CD4-positive, alpha-beta T cell treated with Interleukin-17A for 4 hours (primary cell): ENCODE measurements around the gene SCARF2.
"Not testable (repeated sequence)": the region's sequence is repeated elsewhere in the genome, so short reads cannot be mapped to it uniquely, and the experiment has no call there.

Experiments
- DNase-seq: peaks from one replicate; pipeline ENCODE4 v3.0.0-alpha.2; 2020; ENCODE audit warnings: mixed read lengths

The SCARF2 gene, protein sequence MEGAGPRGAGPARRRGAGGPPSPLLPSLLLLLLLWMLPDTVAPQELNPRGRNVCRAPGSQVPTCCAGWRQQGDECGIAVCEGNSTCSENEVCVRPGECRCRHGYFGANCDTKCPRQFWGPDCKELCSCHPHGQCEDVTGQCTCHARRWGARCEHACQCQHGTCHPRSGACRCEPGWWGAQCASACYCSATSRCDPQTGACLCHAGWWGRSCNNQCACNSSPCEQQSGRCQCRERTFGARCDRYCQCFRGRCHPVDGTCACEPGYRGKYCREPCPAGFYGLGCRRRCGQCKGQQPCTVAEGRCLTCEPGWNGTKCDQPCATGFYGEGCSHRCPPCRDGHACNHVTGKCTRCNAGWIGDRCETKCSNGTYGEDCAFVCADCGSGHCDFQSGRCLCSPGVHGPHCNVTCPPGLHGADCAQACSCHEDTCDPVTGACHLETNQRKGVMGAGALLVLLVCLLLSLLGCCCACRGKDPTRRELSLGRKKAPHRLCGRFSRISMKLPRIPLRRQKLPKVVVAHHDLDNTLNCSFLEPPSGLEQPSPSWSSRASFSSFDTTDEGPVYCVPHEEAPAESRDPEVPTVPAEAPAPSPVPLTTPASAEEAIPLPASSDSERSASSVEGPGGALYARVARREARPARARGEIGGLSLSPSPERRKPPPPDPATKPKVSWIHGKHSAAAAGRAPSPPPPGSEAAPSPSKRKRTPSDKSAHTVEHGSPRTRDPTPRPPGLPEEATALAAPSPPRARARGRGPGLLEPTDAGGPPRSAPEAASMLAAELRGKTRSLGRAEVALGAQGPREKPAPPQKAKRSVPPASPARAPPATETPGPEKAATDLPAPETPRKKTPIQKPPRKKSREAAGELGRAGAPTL

DNA sequence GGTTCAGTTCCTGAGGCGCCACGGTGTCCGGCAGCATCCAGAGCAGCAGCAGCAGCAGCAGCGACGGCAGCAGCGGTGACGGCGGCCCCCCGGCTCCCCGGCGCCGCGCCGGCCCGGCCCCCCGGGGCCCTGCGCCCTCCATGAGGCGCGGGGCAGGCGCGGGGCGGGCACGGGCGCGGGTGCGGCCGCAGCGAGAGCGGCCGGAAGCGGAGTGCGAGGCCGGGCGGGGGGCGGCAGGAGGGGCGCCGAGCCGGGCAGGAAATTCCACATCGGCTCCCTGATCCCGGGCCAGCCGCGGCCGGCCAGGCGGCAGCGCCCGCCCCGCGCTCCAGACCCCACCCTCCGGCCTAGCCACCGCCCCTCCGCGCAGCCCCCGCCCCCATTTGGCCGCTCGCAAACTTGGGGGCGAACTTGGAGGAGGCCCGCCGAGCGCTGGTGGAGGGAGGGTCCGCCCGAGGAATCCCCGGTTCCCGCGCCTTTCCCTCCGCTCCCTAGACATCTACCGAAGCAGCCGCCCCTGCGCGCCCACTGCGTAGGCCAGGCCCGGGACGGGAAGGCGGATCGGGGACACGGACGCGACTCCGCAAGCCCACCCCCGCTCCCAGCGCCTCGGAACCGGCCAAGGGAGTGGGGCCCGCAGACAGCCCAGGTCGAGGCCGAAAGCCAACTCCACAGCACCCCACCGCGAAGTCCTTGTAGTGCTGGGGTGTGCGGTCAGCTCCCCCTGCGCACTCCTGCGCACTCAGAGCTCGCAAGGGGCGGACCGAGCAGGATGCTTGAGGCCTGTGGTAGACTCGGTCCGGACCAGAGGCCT lies at the start of gene SCARF2:
Gene SCARF2, minus strand, starts transcription at position 213 of the 814 bp plus-strand sequence. Its CDS starts 71 bp downstream, at position 142.
- DNase-seq, result peak; percentile 18

DNA sequence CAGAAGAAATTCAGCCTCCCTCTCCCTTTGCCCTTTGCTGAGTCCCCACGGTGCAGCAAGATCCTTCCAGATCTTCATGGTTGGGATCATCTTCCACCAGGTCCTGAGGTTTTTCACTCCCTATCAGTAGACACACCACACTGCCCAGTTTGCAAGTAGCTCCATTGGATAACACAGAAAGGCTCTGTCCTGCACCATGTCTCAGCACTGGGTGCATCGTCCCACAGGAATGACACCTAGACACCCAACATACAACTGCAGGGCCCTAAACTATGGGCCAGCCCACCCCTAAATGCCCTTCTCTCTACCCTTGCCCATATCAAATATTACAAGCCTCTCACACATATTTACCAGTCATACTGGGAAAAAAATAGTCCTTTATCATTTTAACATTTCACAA lies 48.6 kb upstream of the SCARF2 start:
- DNase-seq, result no peak

DNA sequence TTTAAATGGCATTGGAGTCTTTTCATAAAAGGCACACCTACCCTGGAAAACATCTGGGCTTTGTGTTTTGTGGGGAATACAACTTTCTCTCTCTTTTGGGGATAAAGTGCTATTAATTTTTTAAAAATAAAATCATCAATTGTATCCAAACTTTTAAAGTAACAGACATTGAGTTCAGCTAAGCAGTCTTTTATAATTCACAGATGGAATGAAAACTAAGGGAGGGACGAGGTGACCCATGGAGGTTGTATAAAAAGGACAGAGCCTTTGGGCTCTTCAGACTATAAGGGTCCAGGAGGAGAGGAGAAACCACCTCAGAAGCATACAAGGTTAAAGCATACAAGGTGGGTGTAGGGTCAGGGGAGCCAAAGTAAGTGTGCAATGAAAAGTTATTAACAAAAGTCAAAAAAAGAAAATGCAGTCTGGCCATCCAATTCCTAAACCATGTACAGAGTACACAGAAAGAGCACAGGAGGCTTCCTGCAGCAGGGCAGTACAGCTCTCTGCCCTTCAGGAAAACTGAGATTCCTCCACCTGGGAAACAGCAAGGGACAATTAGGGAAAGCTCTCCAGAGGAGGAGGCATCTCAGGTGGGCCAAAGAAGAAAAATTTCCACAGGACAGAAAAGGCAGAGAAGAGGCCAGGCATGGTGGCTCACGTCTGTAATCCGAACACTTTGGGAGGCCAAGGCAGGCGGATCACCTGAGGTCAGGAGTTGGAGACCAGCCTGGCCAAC lies 47.5 kb upstream of the SCARF2 start:
- DNase-seq, result no peak

DNA sequence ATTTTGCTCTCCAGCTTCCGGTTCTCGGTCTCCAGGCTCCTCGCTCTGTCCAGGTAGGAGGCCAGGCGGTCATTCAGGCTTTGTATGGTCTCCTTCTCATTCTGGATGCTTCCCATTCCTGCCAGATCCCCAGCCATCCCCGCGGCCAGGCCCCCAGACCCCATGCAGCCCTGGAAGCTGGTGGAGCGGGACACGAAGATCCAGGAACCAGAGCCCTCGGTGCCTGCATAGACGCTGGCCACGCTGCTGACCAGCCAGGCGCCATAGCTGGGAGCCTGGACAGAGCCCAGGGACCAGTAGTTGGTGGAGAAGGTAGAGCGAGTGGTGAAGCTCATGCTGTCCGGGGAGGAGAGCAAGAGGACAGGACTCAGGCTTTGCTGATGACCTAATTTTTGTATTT lies 46.1 kb upstream of the SCARF2 start:
- DNase-seq, result no peak

DNA sequence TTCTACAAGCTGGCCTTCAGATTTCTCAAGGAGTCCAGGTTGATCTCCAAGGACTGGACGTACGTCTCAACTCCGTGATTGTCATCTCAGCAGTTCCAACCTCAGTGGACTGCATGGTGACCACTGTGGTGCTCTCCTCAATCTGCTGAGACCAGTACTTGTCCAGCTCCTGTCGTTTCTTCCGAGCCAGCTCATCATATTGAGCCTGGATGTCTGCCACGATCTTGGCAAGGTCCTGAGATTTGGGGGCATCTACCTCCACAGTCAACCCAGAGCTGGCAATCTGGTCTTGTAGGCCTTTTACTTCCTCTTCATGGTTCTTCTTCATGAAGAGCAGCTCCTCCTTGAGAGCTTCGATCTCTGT lies 45.5 kb upstream of the SCARF2 start:
- DNase-seq, result not testable (repeated sequence)

DNA sequence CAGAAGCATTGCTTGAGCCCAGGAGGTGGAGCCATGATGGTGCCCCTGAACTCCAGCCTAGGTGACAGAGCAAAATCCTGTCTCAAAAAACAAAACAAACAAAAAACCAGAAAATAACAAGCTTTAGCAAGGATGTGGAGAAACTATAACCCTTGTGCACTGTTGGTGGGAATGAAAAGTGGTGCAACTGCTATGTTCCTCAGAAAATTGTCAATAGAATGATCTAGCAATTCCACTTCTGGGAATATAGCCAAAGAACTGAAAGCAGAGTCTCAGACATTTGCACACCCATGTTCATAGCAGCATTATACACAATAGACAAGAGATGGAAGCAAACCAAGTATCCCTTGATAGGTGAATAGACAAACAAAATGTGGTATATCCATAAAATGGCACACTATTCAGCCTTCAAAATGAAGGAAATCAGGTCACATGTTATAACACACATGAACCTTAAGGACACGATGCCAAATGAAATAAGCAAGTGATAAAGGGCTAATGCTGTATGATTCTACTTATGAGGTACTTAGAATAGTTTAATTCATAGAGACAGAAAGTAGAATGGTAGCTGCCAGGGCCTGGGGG lies 42.1 kb upstream of the SCARF2 start:
- no peak for DNase-seq

DNA sequence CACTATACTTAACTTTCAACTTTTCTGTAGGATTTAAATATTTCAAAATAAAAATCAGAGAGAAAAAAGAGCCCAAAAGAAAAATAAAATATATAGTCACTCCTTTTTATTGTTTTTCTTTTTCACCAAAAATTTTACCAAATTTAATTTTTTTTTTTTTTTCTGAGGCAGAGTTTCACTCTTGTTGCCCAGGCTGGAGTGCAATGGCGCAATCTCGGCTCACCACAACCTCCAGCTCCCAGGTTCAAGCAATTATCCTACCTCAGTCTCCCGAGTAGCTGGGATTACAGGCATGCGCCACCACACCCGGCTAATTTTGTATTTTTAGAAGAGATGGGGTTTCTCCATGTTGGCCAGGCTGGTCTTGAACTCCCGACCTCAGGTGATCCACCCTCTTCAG lies 40.4 kb upstream of the SCARF2 start:
- DNase-seq, result not testable (repeated sequence)

DNA sequence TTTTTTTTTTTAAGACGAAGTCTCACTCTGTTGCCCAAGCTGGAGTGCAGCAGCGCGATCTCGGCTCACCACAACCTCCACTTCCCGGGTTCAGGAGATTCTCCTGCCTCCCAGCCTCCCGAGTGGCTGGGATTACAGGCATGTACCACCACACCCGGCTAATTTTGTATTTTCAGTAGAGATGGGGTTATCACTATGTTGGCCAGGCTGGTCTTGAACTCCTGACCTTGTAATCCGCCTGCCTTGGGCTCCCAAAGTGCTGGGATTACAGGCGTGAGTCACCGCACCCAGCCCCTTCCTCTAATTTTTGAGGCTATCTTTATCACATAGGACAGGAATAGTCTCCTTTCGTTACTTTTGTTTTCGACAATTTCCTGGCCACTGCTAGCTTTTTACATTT lies 37.9 kb upstream of the SCARF2 start:
- DNase-seq, result not testable (repeated sequence)

DNA sequence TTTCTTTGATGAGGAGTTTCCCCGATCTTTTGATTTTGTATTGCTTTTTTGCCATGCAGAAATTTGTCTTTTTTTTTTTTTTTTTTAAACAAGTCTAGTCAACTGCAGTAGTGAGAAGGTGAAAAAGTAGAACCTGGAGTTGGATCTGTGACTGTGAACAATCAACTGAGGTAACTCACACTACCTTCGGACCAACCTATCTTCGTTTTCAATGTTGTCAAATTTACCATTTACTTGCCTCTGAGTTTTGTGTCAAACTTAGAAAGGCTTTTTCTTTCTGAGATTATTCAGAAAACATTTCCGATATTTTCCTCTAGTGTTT lies 37.5 kb upstream of the SCARF2 start:
- DNase-seq, result no peak

DNA sequence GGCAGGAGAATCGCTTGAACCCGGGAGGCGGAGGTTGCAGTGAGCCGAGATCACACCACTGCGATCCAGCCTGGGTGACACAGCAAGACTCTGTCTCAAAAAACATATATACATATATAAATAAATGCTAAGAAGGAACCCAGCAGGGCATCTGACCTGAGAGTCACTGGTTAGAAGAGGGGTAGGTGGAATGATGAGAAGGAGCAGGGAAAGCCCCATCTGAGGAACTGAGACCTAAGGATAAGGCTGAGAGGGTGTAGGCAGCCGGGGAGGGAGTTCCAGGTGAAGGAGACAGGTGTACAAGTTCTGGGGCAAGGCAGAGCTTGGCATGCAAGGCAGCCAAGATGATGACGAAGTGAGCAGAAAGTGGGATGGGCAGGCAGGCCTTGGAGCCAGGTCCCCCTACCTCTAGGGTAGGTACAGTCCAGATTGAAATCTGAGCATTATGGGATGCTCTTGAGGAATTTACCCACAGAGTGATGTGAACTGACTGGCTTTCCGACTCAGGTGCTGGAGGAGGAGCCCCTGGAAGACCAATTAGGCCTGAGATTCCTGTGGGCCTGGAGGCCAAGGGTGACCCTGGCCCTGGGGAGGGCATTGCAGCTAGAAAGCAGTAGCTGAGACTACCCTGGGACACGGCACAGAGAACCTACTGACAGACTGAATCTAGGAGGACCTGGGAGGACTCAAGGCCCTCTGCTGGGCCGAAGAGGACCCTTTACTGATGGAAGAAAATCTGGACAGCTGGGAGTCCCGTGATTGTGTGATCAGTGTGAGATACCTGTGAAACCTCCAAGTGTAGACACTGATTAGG lies 35.2 kb upstream of the SCARF2 start:
- DNase-seq, result no peak

DNA sequence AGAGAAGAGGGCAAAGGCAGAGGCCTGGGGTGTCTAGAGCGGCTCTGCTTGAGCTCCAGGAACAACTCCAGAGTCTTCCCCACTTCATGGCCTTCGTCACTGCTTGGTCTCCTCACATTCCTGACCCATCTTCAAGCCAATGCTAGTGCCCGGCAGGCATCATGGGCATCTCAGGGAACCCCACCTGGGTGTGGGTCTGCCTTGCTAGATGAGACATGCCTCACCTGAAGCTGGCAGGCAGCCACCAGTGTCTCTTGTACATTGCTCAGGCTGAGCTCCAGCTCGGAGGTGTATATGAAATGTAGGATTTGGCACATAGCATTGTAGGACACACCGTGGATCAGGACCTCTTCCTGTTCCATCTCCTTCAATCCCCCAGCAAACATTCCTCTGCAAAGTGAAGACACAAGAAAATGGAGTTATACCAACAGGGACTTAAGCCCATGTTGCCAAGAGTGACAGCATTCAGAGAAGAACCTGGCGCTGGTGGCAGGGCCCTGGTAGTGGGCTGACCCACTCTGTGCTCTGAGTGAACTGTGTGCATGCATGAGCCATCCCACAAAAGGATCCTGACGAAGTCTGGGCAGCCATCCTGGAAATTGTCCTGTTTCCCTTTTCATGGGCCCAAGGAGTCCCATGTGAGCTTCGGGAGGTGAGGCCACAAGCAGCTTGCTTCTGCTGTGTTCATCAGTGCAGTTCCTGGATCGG lies 33.7 kb upstream of the SCARF2 start:
- no peak for DNase-seq

DNA sequence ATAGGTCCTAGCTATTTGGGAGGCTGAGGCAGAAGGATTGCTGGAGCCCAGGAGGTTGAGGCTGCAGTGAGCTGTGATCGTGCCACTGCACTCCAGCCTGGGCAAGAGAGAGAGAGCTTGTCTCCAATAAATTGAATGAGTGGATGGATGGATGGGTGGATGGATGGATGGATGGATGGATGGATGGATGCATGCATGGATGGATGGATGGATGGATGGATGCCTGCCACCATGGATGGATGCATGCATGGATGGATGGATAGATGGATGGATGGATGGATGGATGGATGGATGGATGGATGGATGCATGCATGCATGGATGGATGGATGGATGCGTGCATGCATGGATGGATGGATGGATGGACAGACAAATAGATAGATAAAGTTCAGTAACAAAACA lies 32.9 kb upstream of the SCARF2 start:
- not testable (repeated sequence) for DNase-seq

DNA sequence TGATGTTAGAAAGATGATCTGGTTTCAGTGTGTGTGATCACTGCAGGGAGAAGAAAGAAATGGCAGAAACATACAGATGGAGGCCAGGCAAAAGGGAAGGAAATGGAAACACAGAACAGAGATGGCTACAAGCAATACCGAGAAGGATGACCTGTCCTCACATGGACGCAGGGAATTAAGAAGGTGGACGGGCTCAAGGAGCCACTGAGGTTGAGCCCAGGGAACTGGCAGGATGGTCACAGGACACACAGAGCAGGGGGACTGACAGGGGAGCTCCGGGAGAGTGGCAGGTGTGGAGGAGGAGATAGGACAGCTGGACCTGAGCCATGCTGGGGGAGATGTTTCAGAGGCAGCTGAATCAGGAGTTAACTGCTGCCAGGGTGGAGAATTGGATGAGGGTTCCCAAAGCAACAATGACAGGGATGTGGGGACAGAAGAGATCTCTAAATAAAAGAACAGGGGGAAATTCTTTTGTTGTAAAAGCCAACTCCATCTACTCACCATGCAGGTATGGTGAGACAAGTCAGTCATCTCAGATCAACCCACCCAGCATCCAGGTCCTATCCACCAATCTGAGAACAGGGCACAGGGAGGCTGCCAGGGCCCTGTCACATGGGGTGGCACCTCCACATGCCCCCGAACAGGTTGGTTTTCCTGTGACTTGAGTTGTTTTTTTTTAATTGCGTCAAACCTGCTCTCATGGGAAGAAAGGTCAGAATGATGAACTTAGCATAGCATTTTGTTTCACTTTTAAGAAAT lies 31.7 kb upstream of the SCARF2 start:
- DNase-seq, result no peak

DNA sequence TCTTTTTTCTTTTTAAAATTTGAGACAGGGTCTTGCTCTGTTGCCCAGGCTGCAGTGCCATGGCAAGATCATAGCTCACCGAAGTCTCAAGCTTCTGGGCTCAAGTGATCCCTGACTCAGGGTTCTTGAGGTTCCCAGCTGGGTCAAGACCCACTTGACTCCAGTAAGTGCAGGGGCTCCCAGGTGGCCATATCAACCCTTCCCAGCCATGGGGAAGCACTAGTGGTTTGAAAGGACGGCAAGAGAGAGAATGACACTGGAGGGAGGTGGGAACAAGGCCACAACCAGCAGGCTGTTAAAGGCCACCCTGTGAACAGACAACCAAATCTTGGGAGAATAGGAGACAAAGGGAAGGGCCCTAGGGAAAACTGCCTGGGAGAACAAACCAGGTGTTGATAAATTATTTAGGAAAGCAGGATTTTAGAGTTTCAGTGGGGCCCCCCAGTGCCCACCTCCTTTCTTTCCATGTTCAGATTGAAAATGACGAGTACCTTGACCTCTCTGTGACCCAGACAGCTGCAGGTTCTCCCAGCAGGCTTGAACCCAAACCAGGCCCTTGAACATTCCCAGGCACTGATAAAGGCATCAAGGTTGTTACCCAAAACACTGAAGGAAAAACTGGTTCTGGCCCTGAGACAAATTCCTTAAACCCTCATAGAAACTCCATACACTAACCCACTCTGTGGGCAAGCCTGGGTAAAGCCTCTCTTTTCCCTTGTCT lies 29.2 kb upstream of the SCARF2 start:
- no peak for DNase-seq

DNA sequence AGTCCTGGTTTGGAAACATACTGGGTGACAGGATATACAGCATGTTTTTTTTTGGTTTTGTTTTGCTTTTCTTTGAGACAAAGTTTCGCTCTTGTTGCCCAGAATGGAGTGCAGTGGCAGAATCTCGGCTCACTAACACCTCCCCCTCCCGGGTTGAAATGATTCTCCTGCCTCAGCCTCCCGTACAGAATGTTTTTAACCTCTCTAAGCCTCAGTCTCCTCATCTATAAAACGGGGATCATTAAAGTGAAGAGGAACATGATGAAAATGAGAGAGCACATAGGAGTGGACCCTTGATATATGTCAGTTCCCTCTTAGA lies 28.1 kb upstream of the SCARF2 start:
- peak; percentile 33 for DNase-seq

DNA sequence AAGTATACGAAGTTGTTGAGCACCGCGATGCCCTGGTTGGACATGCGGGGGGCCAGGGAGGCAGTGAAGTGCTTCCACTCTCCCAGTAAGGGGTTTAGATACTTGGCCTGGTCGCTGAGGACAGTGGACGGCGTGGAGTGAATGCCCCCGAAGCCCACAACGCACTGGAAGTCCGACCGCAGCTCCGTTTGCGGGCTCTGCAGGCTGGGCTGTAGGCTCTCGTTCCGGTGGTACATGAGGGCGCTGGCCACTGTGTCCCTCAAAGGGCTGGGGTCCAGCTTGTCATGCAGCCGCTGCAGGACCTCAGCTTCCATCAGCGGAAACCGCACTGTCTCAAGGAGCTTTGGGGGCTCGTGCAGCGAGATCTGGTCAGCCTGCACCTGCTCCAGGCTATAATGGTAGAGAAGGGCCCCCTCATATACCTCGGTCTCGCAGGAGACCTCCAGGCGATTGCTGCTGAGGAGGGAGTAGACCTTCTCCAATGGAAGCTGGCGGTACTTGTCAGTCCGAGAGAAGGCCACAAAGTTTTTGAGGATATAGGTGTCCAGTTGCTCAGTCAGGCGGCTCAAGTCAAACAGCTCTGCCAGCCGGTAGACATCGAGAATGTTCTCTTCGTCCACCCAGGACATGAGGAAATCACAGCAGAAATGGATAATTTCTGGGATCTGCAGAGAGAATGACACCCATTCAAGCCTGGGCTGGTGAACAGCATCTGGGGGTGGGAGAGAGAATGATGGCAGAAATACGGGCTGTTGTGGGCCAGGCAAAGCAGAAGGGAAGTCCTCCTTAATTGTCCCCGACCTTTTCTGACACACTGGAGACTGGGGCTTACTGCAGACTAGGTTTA lies 27.5 kb upstream of the SCARF2 start:
- DNase-seq, result no peak

DNA sequence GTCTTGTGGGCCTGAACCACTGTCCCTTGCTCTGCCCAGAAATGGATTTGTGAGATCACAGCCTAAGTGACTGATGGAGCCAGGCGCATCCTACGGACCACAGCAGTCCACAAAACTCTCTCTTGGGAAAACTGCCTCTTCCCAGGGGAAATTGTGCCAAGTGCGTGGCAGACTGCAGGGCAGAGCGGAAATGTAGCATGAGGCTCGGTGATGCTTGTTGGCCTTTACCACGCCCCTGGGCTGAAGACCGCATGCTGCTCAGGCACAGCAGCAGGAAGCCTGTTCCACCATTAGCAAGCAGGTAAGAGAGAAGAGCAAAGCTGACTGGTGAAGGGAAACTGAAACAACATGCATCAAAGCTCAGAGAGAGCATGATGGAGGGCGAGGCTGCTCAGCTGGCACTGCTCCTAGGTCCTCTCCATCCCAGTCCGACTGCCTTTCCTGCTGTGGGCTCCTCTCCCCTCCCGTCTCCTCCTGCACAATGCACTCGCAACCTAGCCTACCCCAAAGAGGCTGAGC lies 26.5 kb upstream of the SCARF2 start:
- peak; percentile 77 for DNase-seq
